Activated CD8-positive, alpha-beta memory T cell treated with anti-CD3 and anti-CD28 coated beads, Interleukin-2, amount 50 U/mL, for 1 hour (primary cell): Measurements from ENCODE around the gene U2AF1L4.
"Not testable (repeated sequence)": the region's sequence is repeated elsewhere in the genome, so short reads cannot be mapped to it uniquely, and the experiment has no call there.

Experiments used
- DNase-seq: peaks from one replicate; pipeline ENCODE4 v3.0.0-alpha.2; 2020; ENCODE audit errors: extremely low read depth

U2AF1L4 gene

DNA sequence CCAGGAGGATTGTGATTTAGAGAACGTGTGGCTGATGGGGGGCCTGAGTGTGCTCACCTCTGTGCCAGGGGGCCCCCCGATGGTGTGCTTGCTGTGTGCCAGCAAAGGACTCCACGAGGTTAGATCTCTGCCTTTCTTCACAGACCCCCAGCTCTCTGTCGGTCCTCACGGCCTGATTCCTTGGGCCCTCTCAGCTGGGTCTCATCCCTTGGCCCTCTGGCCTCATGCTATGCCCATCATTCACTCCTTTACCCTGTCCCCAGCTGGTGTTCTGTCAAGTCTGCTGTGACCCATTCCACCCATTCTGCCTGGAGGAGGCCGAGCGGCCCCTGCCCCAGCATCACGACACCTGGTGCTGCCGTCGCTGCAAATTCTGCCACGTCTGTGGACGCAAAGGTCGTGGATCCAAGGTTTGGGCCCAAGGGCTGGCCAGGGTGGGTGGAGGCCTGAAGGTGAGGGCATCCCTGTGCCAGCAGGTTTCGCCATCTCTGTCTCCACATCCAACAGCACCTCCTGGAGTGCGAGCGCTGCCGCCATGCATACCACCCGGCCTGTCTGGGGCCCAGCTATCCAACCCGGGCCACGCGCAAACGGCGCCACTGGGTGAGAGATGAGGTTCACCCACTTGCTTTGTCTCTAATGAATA, 19.9 kb downstream of the U2AF1L4 start:
- no peak for DNase-seq

DNA sequence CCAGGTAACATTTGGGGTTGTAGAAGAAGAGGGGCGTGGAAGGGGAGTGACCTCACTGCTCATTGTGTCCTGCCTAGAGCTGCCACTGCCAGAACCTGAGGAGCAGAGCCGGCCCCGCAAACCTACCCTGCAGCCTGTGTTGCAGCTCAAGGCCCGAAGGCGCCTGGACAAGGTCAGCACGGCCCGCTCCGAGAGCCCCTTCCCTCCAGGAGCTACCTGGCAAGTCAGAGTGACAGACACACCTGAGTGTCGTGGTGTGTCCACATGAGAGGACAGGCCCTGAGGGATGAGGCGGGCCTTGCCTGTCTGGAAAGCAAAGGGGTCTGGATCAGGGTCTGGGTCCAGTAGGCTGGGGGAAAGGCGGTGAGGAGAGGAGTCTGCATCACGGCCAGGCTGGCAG, 20.7 kb downstream of the U2AF1L4 start:
- no peak for DNase-seq

DNA sequence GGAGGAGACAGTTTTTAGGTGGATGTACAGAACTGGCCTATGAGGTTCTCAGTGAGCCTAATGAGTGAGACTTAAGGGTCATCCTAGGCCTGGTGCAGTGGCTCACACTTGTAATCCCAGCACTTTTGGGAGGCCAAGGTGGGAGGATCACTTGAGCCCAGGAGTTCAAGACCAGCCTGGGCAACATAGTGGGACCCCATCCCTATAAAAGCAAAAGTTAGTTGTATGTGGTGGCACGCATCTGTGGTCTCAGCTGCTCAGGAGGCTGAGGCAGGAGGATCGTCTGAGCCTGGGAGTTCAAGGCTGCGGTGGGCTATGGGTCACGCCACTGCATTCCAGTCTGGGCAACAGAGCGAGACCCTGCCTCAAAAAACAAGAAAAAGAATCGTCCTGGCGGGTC, 21.1 kb downstream of the U2AF1L4 start:
- DNase-seq, result not testable (repeated sequence)

DNA sequence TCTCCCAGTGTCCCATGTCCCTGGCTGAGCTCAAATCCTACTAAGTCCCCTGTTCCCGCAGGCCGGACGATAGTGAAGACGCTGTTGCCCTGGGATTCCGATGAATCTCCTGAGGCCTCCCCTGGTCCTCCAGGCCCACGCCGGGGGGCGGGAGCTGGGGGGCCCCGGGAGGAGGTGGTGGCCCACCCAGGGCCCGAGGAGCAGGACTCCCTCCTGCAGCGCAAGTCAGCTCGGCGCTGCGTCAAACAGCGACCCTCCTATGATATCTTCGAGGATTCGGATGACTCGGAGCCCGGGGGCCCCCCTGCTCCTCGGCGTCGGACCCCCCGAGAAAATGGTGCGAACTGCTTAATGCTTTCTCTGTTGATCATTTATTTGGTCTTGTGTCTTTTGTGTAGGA, 21.5 kb downstream of the U2AF1L4 start:
- DNase-seq, result no peak

DNA sequence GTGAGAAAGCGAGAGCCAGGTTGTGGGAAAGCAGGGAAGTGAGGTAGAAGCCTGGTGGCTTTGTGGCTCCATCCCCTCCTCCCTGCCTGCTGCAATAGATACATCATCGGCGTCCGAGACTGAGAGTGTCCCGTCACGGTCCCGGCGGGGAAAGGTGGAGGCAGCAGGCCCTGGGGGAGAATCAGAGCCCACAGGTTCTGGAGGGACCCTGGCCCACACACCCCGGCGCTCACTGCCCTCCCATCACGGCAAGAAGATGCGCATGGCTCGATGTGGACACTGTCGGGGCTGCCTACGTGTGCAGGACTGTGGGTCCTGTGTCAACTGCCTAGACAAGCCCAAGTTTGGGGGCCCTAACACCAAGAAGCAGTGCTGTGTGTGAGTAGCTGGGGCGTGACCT, 22.3 kb downstream of the U2AF1L4 start:
- DNase-seq, result no peak

DNA sequence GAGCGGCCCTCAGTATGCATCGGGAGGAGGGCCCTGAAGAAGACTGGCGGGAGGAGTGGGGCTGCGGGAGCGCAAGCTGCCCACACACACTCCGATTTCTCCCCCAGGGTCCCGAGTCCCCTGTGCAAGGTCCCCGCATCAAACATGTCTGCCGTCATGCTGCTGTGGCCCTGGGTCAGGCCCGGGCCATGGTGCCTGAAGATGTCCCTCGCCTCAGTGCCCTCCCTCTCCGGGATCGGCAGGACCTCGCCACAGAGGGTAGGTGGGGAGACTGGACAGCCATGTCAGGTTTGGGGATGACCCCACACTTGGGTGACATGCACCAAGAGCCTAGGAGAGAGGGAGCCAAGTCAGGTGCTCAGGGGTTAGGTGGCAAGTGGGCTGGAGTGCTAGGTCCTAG, 22.8 kb downstream of the U2AF1L4 start:
- DNase-seq, result no peak

DNA sequence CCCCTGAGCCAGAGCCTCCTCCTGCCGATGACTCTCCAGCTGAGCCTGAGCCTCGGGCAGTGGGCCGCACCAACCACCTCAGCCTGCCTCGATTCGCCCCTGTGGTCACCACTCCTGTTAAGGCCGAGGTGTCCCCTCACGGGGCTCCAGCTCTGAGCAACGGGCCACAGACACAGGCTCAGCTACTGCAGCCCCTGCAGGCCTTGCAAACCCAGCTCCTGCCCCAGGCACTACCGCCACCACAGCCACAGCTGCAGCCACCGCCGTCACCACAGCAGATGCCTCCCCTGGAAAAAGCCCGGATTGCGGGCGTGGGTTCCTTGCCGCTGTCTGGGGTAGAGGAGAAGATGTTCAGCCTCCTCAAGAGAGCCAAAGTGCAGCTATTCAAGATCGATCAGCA, 23.8 kb downstream of the U2AF1L4 start:
- no peak for DNase-seq

DNA sequence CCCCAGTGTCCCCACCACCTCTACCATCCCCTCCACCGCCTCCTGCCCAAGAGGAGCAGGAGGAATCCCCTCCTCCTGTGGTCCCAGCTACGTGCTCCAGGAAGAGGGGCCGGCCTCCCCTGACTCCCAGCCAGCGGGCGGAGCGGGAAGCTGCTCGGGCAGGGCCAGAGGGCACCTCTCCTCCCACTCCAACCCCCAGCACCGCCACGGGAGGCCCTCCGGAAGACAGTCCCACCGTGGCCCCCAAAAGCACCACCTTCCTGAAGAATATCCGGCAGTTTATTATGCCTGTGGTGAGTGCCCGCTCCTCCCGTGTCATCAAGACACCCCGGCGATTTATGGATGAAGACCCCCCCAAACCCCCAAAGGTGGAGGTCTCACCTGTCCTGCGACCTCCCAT, 24.6 kb downstream of the U2AF1L4 start:
- no peak for DNase-seq

DNA sequence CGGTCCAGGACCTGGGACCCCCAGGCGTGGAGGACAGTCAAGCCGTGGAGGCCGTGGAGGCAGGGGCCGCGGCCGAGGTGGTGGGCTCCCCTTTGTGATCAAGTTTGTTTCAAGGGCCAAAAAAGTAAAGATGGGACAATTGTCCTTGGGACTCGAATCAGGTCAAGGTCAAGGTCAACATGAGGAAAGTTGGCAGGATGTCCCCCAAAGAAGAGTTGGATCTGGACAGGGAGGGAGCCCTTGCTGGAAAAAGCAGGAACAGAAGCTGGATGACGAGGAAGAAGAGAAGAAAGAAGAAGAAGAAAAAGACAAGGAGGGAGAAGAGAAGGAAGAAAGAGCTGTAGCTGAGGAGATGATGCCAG, 25.1 kb downstream of the U2AF1L4 start:
- DNase-seq, result no peak

DNA sequence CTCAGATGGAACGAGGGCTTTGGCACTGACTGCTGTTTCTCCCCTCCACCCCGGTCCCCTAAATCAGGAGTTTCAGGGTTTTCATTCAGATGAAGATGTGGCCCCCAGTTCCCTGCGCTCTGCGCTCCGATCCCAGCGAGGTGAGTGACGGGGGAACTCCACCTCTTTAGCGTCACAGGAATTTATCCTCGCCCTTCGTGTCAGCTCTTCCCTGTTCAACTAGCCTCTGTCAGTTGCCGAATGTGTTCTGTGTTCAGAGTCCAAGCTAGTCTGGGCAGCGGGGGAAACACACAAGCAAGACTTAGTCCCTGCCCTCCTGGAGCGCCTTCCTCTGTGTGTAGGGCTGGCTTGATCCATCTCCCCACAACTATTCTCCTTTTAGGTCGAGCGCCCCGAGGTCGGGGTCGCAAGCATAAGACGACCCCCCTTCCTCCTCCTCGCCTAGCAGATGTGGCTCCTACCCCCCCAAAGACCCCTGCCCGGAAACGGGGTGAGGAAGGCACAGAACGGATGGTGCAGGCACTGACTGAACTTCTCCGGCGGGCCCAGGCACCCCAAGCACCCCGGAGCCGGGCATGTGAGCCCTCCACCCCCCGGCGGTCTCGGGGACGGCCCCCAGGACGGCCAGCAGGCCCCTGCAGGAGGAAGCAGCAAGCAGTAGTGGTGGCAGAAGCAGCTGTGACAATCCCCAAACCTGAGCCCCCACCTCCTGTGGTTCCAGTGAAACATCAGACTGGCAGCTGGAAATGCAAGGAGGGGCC, 25.6 kb downstream of the U2AF1L4 start:
- DNase-seq, result no peak

DNA sequence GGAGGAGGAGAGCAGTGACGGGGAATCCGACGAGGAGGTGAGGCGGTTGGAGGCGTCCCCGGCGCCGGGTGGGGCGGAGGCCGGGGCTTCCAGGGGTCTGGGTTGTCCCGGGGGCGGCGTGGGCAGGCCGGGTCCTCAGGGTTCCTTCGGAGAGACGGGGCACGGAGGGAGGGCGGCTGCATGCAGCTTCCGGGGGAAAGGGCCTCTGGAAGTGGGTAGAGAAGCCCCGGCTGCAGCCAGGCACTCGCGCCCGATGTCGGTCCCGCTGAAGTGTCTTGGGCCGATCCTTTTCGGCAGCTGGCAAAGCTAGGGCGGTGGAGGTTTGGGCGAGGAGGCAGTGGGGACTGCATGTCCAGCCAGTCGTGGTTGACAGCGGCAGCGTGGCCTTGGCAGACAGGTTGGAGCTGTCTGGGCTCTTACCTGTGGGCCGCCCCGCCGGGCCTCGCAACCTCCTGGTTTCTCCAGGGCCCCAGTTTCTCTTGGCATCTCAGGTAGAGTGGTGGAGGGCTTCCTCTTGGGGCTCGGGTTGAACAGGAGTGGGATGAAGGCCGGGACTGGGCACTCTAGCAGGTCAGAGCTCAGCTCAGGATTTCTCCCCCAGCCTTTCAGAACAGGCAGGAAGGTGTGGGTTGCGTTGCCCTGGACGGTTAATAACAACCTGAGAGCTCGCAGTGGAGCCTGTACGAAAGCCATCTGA, 26.7 kb downstream of the U2AF1L4 start:
- no peak for DNase-seq

DNA sequence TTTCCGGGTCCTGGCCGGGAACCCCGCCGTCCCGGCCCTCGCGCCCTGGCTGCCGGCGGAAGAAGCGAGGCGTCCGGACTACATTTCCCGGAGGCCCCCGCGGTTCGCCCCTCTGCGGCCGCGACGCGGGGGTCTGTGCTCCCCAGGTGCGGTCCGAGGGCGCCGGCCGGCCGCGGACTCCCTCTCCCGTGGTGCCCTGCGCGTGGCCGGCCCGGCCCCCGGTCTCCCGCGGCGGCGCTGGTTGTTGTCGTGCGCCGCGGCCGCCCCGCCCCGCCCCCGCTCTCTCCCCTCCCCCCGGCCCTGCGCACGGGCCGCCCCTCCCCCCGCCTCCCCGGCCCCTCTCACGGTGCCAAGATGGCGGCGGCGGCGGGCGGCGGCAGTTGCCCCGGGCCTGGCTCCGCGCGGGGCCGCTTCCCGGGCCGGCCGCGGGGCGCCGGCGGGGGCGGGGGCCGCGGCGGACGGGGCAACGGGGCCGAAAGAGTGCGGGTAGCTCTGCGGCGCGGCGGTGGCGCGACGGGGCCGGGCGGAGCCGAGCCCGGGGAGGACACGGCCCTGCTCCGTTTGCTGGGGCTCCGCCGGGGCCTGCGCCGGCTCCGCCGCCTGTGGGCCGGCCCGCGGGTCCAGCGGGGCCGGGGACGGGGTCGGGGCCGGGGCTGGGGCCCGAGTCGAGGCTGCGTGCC, 27.4 kb downstream of the U2AF1L4 start, which contains the start of gene KMT2B:
Gene KMT2B (plus strand): TSS at position 339 of the 680 bp plus-strand sequence. CDS start 16 bp downstream, at position 355.
- DNase-seq, result no peak

DNA sequence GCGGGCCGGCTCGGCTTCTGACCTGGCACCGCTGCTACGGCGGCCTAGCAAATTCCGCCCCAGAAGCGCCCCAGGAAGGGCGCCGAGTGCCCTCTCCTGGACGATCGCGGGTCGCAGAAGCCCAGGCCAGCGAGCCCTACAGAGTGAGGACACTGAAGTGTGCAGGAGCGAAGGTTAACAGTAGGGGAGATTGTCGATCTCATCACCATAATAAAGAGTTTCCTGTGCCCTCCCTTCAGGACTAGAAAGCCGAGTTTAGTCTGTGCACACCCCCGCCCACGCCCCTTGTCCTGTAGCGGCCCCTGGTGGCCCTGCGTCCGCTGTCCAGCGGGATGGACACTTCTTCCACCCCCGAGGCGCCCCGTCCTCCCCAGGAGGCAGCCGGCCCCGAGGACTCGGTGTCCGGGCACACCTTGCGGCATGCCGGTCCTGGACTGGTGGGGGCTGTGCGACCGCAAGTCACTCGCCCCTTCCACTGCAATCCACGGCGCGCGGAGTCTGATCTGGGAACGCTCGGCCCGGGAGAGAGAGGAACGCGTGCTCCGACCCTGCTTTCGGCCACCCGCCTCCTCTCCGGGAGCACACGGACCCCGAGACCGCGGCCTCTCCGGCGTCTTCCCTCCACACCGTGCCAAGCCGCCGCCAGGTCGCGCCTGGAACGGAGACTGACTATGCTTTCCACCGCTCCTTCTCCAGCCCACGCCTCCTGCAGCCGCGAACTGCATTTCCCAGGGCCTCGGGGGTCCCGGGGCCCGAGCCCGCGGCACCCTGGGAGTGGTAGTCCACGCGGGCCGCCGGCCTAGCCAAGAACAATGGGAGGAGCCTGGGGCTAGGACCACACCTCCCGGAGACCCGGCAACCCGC, 28.2 kb downstream of the U2AF1L4 start:
- peak; percentile 90 for DNase-seq

DNA sequence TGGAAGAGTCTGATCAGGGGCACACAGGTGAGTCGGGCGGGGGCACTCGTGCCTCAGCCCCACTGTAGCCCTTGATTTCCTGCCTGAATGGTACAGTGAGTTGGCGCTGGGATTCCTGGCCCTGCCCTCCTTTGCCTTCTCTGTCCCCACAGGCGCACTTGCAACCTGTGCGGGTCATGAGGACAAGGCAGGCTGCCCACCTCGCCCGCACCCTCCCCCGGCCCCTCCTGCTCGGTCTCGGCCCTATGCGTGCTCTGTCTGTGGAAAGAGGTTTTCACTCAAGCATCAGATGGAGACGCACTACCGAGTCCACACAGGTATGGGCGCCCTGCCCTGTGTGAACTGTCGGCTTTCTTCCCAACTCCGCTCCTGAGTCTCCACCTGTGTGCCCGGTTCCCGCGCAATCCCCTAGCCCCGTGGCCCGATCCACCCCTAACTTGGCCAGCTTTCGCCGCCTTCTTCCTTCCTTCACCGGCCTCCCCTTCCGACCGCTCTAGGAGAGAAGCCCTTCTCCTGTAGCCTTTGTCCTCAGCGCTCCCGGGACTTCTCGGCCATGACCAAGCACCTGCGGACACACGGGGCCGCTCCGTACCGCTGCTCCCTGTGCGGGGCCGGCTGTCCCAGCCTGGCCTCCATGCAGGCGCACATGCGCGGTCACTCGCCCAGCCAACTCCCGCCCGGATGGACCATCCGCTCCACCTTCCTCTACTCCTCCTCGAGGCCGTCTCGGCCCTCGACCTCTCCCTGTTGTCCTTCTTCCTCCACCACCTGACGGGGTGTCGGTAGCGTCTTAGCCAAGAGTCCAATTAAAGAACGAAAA, 29.0 kb downstream of the U2AF1L4 start:
- no peak for DNase-seq

DNA sequence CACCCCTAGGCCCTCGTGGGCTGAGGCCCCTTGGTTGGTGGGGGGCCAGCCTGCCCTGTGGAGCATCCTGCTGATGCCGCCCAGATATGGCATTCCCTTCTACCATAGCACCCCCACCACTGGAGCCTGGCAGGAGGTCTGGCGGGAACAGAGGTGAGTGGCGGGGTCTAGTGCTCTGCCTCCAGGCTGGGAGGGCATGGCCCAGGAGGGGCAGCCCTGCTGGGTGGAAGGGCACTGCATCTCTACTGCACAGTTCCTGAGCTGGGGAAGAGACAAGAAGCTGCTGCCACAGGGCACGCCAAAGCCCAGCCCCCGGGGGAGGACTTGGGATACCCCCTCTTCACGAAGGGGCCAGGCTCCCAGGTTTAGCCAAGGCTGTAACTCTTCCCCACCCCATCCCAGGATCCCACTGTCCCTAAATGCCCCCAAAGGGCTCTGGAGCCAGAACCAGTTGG, 29.8 kb downstream of the U2AF1L4 start:
- DNase-seq, result no peak

DNA sequence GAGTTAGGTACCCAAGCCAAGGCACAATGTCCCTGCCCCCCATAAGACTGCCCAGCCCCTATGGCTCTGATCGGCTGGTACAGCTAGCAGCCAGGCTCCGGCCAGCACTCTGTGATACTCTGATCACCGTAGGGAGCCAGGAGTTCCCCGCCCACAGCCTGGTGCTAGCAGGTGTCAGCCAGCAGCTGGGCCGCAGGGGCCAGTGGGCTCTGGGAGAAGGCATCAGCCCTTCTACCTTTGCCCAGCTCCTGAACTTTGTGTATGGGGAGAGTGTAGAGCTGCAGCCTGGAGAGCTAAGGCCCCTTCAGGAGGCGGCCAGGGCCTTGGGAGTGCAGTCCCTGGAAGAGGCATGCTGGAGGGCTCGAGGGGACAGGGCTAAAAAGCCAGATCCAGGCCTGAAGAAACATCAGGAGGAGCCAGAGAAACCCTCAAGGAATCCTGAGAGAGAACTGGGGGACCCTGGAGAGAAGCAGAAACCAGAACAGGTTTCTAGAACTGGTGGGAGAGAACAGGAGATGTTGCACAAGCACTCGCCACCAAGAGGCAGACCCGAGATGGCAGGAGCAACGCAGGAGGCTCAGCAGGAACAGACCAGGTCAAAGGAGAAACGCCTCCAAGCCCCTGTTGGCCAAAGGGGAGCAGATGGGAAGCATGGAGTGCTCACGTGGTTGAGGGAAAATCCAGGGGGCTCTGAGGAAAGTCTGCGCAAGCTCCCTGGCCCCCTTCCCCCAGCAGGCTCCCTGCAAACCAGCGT, 30.4 kb downstream of the U2AF1L4 start:
- no peak for DNase-seq

DNA sequence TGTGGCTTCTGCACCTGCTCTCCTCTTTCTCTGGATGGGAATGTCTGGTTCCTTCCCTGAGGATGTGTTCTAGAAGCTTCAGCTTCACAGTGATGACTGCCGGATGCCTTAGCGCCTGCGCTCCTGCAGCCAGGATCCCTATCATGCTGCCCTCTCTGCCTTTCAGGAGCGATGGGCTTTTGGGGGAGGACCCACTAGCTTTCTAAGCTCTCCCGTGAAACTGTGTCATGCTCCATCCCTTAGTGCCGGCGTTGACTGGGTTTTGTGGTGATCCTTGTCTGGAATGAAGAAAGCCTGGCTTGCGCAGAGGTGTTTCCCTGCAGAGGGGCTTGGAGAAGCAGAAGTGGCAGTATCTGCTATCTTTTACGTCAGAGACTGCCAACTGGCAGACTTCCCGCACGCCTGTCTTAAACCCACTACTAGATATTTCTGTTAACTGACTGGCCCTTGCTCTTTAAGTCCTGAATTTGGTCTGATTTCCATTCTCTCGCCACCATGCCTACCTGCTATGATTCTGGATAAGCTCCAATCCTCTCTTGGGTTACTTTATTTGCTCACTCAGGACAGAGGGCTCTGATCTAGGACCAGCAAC, 31.2 kb downstream of the U2AF1L4 start:
- DNase-seq, result no peak

DNA sequence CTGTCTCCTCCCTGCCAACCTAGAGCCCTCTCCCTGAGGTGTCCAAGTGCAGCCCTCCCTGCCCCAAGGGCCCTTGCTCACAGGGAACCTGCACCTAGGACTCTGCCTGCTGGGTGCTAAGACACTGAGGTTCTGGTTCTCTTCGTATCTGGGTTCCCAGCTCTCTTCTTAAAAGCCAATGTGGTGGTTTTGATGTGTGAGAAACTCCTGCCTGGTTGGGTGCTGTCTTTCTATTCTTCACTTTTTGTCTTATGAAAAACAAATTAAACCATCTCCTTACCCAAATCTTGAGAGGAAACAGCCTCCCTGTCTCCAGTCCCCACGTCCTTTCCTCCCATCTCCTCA, 31.7 kb downstream of the U2AF1L4 start:
- DNase-seq, result no peak
